HG02870 (cell line): ENCODE data around the gene HEATR1.
"Not testable (repeated sequence)": the region's sequence is repeated elsewhere in the genome, so short reads cannot be mapped to it uniquely, and the experiment has no call there.

Experiments used
- ATAC-seq: cut with Tn5 transposase; IDR thresholded peaks from one replicate; pipeline ENCODE4 v1.9.1; 2021; ENCODE audit warnings: mild to moderate bottlenecking, moderate library complexity; ENCODE audit not compliant: unreplicated experiment

HEATR1 gene

GRCh38 chr1:236589531-236589930, 14.8 kb downstream of the HEATR1 start:
- no peak for ATAC-seq

GRCh38 chr1:236581528-236581927, 22.8 kb downstream of the HEATR1 start:
- no peak for ATAC-seq

GRCh38 chr1:236580404-236580803, 23.9 kb downstream of the HEATR1 start:
- not testable (repeated sequence) for ATAC-seq

- no peak for ATAC-seq
Observed at GRCh38 chr1:236578661-236579060, 25.7 kb downstream of the HEATR1 start.

- ATAC-seq, result not testable (repeated sequence)
Observed at GRCh38 chr1:236577041-236577440, 27.3 kb downstream of the HEATR1 start.

GRCh38 chr1:236576004-236576403, 28.3 kb downstream of the HEATR1 start:
- ATAC-seq, result no peak

- ATAC-seq, result no peak
Observed at GRCh38 chr1:236575523-236575922, 28.8 kb downstream of the HEATR1 start.

GRCh38 chr1:236568285-236568894, 35.9 kb downstream of the HEATR1 start:
- ATAC-seq, result no peak

GRCh38 chr1:236565530-236565929, 38.8 kb downstream of the HEATR1 start:
- no peak for ATAC-seq

GRCh38 chr1:236561976-236562375, 42.3 kb downstream of the HEATR1 start:
- no peak for ATAC-seq

- ATAC-seq, result no peak
Observed at GRCh38 chr1:236560213-236560771, 44.0 kb downstream of the HEATR1 start.

GRCh38 chr1:236558846-236559245, 45.5 kb downstream of the HEATR1 start:
- ATAC-seq, result no peak

- ATAC-seq, result no peak
Observed at GRCh38 chr1:236558081-236558480, 46.2 kb downstream of the HEATR1 start.

GRCh38 chr1:236556606-236557005, 47.7 kb downstream of the HEATR1 start:
- ATAC-seq, result no peak

- no peak for ATAC-seq
Observed at GRCh38 chr1:236553370-236553769, 50.9 kb downstream of the HEATR1 start.

- no peak for ATAC-seq
Observed at GRCh38 chr1:236552901-236553300, 51.4 kb downstream of the HEATR1 start.

- no peak for ATAC-seq
Observed at GRCh38 chr1:236552096-236552495, 52.2 kb downstream of the HEATR1 start.

- ATAC-seq, result no peak
Observed at GRCh38 chr1:236550961-236551851, 53.1 kb downstream of the HEATR1 start.

- ATAC-seq, result no peak
Observed at GRCh38 chr1:236548452-236548851, 55.9 kb downstream of the HEATR1 start.

- no peak for ATAC-seq
Observed at GRCh38 chr1:236545621-236546169, 58.6 kb downstream of the HEATR1 start.

GRCh38 chr1:236543065-236543669, 61.1 kb downstream of the HEATR1 start:
- no peak for ATAC-seq
